KMS-11 (cell line): ENCODE measurements around the gene EIF3I.

Source experiments
- H2AFZ ChIP-seq: fragments of 200-600 bp; sonication (generic); 2 replicates; pipeline ENCODE4 v1.6.1; 2016; ENCODE audit warnings: antibody characterized with exemption, mixed run types, low read depth
- H3K27ac ChIP-seq: fragments of 200-600 bp; sonication (generic); 2 replicates; pipeline ENCODE4 v1.6.1; 2016; ENCODE audit warnings: mild to moderate bottlenecking, mixed run types
- H3K27me3 ChIP-seq: fragments of 200-600 bp; sonication (generic); 2 replicates; pipeline ENCODE4 v1.6.1; 2017; ENCODE audit warnings: mild to moderate bottlenecking, low read depth, mixed run types, moderate library complexity; ENCODE audit not compliant: insufficient read depth
- H3K36me3 ChIP-seq: fragments of 200-600 bp; sonication (generic); 2 replicates; pipeline ENCODE4 v1.6.1; 2017; ENCODE audit warnings: mild to moderate bottlenecking, mixed run types; ENCODE audit not compliant: insufficient read depth
- H3K4me1 ChIP-seq: fragments of 200-600 bp; sonication (generic); 2 replicates; pipeline ENCODE4 v1.6.1; 2016; ENCODE audit warnings: mild to moderate bottlenecking, low read depth, mixed run types; ENCODE audit not compliant: poor library complexity, severe bottlenecking
- H3K4me2 ChIP-seq: fragments of 200-600 bp; sonication (generic); 2 replicates; pipeline ENCODE4 v1.7.0; 2016; ENCODE audit warnings: mild to moderate bottlenecking, mixed run types
- H3K4me3 ChIP-seq: fragments of 200-600 bp; sonication (generic); IDR thresholded peaks from 2 replicates; pipeline ENCODE4 v1.6.1; 2017; ENCODE audit warnings: low read depth, low read length, mixed read lengths; ENCODE audit not compliant: insufficient read depth
- H3K79me2 ChIP-seq: fragments of 200-600 bp; sonication (generic); 2 replicates; pipeline ENCODE4 v1.6.1; 2016; ENCODE audit warnings: low read depth, mixed run types; ENCODE audit not compliant: insufficient read depth
- H3K9ac ChIP-seq: fragments of 200-600 bp; sonication (generic); 2 replicates; pipeline ENCODE4 v1.6.1; 2016; ENCODE audit warnings: mild to moderate bottlenecking, mixed run types
- H4K20me1 ChIP-seq: fragments of 200-600 bp; sonication (generic); 2 replicates; pipeline ENCODE4 v1.6.1; 2016; ENCODE audit warnings: mild to moderate bottlenecking, mixed run types; ENCODE audit not compliant: insufficient read depth
- CTCF ChIP-seq: fragments of 200-600 bp; sonication (generic); conservative IDR thresholded peaks from 2 replicates; pipeline ENCODE4 v1.6.1; 2017; ENCODE audit warnings: low read depth, mild to moderate bottlenecking, antibody characterized with exemption, low read length, moderate library complexity, mixed read lengths

Gene EIF3I

GRCh38 chr1:32231843-32232432 is 9.7 kb downstream of the EIF3I start:
- Histone ChIP-seq H3K4me1 (no peaks in the 10 kb centered on the region), H3K9ac (no peak overlapping the region), H3K27ac (no peak overlapping the region), H4K20me1 (no peaks in the 10 kb centered on the region), H2AFZ (no peak overlapping the region), H3K4me3 (no peak overlapping the region), H3K36me3 (peaks cover 19% of the 10 kb centered on the region; the same call in 1 of the 2 replicates), H3K79me2 (no peaks in the 10 kb centered on the region), H3K4me2 (no peak overlapping the region), H3K27me3 (no peaks in the 10 kb centered on the region)
- TF ChIP-seq CTCF, result no peak

DNA sequence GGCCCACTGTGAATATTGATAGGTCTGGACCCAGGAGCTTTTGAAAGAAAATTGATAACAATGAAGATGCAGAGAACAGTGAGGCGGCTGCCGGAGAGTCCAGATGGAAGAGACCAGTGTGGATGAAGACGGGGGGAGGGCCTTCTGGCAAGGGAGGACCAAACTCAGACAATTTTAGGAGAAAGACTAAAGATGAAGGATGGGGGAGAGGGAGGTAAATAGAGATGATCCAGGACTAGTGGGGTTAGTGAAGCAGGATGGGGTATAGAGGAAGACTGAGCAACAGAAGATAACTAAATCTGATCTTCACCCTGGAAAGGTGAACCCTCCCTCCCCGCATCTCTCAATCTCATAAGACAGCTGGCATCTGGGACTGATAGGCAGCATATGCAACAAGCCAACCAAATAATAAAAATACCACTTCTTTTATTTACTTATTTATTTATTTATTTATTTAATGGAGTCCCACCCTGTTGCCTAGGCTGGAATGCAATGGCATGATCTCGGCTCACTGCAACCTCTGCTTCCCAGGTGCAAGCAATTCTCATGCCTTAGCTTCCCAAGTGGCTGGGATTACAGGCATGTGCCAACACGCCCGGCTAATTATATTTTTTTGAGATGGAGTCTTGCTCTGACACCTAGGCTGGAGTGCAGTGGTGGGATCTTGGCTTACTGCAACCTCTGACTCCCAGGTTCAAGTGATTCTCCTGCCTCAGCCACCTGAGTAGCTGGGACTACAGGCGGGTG is 10.5 kb downstream of the EIF3I start:
- no peak overlapping the region for H2AFZ ChIP-seq
- no peak overlapping the region for H3K9ac ChIP-seq
- H3K4me3 ChIP-seq, result no peak overlapping the region
- H3K36me3 ChIP-seq, result peaks cover 15% of the 10 kb centered on the region; the same call in 1 of the 2 replicates
- no peak overlapping the region for H3K4me2 ChIP-seq
- TF ChIP-seq CTCF, result no peak
- no peaks in the 10 kb centered on the region for H3K79me2 ChIP-seq
- no peaks in the 10 kb centered on the region for H4K20me1 ChIP-seq
- no peaks in the 10 kb centered on the region for H3K27me3 ChIP-seq
- no peaks in the 10 kb centered on the region for H3K4me1 ChIP-seq
- H3K27ac ChIP-seq, result no peak overlapping the region

DNA sequence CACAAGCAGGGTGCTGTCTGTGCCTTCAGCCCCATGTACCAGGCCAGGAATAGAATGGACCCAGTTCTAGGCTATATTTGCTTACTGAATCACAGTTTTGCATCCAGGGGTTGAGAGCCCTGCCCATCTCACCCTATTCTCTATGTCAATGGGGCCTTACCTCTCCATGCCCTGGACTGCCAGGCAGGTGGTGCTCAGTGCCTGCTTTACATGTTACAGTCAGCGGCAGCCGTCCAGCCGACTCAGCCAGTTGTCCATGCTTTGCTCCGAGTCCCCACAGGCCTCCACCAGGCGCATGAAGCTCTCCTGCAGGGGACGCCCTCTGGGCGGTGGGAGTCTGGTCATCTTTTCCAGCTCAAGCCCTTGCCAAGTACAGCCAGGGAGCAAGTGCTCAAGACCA is 12.6 kb downstream of the EIF3I start:
- no peak overlapping the region for H3K9ac ChIP-seq
- no peaks in the 10 kb centered on the region for H4K20me1 ChIP-seq
- no peaks in the 10 kb centered on the region for H3K36me3 ChIP-seq
- no peaks in the 10 kb centered on the region for H3K4me1 ChIP-seq
- H3K79me2 ChIP-seq, result no peaks in the 10 kb centered on the region
- H3K27ac ChIP-seq, result no peak overlapping the region
- no peak overlapping the region for H3K4me2 ChIP-seq
- H3K27me3 ChIP-seq, result no peaks in the 10 kb centered on the region
- H2AFZ ChIP-seq, result no peak overlapping the region
- no peak for TF ChIP-seq CTCF
- no peak overlapping the region for H3K4me3 ChIP-seq

DNA sequence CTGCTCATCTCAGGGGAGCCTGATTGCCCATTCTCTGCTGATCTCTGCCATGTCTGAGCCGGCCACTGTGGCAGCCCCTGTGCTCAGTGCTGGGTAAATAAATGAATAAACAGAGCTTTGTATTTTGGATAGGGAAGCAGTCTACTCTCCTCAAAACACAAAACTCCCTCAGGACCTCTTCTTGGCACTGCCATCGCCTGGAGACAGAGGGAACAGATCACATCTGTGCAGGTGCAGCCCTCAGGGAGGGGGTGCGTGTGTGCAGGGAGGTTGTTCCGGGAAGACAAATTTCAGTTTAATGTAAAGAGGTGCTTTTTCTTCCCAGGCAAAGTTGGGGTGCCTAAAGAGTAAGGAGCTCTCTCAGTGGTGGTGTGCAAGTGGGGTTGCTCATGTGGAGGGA is 17.1 kb downstream of the EIF3I start:
- H3K9ac ChIP-seq, result no peak overlapping the region
- H3K27ac ChIP-seq, result no peak overlapping the region
- no peaks in the 10 kb centered on the region for H4K20me1 ChIP-seq
- H2AFZ ChIP-seq, result no peak overlapping the region
- no peak overlapping the region for H3K4me2 ChIP-seq
- H3K27me3 ChIP-seq, result no peaks in the 10 kb centered on the region
- no peak overlapping the region for H3K4me3 ChIP-seq
- no peaks in the 10 kb centered on the region for H3K36me3 ChIP-seq
- no peak for TF ChIP-seq CTCF
- H3K4me1 ChIP-seq, result no peaks in the 10 kb centered on the region
- no peaks in the 10 kb centered on the region for H3K79me2 ChIP-seq
